GM20431 (cell line): ENCODE measurements around the gene FARP1.

Experiments
- in situ Hi-C: fragments of 300-500 bp; cut with MseI, MboI; formaldehyde crosslinking; loops from one replicate; pipeline ENCODE4 v1.15.0; 2020; ENCODE audit warnings: low sequenced_read_pairs; ENCODE audit not compliant: unreplicated experiment

The FARP1 gene

DNA sequence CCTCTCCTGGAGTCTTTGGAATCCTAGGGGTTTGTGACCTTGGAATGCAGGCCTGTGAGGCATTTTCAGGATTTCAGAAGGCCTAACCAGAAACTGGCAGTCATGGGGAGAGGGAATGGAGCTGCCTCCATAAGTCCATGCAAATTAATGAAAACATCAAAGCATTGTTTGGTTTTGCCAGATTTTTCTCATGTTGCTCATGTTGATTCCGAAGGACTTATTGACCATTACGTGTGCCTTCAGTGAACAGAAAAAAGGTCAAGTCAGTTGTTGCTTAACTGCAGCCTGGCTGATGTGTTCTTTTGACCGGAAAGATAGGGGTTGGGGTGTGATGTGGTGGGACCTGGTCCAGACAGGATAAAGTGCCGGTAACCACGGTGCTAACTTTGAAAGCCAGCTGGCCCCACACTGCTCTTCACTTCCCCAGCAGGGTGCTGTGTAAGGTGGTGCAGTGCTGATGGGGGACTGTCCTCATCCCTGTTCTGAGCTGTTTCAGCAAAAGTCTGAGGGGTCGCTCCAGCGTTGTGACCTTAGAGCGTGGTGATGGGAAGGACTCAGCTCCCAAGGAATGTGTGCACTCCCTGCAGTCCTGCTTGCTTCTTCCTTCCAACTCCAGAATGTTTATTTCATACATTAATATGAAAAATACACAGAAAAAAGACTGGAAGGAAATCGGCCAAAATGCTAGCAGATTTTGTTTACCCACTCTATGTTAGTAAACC is 30.7 kb downstream of the FARP1 start:
- in situ Hi-C loops = no loop called here

GRCh38 chr13:98174307-98174706 is 31.4 kb downstream of the FARP1 start:
- in situ Hi-C loops = no loop called here

GRCh38 chr13:98175043-98175442 is 32.1 kb downstream of the FARP1 start:
- in situ Hi-C loops = no loop called here

- in situ Hi-C loops = no loop called here
Measured at GRCh38 chr13:98175823-98176222, 32.9 kb downstream of the FARP1 start.

DNA sequence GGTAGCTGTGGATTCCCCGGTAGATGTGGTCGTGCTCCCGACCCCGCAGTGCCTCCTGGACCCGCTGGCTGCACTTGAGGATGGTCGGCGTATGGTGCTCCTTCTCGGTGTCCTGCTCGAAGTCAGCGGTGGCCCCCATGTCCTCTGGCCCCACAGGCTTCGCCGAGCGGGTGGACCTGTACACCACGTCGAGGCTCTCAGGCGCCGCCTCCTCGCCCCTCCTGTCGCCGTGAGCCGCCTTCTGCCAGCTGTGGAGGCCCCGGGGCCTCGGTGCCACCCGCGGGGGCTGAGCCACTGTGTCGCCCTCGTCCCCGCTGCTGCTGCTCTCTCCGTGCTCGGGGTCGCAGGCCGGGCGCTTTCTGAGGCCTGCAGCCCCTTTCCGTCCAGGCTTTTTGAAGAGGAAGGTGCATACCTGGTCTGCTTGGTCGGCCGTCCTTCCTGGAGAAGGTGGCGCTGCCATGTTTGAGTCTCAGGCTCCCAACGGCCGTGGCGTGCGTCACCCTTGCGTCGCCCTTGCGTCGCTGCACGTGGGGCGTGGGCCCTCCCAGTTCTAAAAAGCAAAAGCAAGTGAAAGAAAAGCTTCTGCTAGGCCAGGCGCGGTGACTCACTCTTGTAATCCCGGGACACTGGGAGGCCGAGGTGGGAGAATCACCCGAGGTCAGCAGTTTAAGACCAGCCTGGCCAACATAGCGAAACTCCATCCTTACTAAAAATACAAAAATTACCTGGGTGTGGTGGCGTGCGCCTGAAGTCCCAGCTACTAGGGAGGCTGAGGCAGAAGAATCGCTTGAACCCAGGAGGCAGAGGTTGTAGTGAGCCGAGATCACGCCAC is 34.1 kb downstream of the FARP1 start, which contains the start of gene RNF113B:
Gene RNF113B (minus strand): TSS at position 493 of the 832 bp plus-strand sequence. CDS start 33 bp downstream, at position 460.
- in situ Hi-C loops = no loop called here

DNA sequence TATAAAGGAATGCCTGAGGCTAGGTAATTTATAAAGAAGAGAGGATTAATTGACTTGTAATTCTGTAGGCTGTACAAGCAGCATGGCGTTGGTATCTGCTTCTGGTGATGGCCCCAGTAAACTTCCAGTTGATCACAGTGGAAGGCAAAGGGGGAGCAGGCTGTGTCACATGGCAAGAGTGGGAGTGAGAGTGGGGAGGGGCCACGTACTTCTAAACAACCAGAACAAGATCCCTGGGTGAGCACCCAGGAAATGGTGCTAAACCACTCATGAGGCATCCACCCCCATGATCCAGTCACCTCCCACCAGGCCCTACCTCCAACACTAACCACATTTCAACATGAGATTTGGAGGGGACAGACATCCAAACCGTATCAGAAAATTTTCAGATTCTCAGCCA is 37.2 kb downstream of the FARP1 start:
- in situ Hi-C loops = no loop called here

DNA sequence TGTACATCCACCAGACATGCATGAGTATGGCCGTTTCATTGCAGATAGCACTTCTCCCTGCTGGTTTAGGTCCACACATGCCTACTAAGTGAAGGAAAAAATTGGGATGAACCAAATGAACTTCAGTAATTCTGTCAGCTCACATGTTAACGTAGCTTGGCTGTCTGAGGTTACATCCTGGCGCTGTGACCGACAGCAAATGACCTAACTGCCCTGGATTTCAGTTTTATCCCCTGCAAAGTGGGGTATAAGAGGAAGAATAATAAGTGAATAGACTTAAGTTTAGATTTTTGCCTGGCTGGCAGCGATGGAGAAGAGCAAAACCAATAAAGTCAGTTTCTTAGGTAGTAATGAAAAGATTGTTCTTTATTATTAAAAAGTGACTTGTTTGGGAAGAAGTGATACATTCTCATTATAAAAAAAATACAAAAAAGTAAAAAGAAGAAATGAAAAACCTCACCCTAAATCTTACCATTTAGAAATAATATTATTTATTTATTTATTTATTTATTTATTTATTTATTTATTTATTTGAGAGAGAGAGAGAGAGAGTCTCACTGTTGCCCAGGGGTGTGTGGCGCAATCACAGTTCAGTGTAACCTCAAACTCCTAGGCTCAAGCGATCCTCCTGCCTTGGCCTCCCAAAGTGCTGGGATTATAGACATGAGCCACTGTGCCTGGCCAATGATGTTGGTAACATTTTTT is 38.4 kb downstream of the FARP1 start:
- in situ Hi-C loops = no loop called here

- in situ Hi-C loops = no loop called here
Measured at GRCh38 chr13:98182153-98182552, 39.3 kb downstream of the FARP1 start.

GRCh38 chr13:98182589-98182988 is 39.7 kb downstream of the FARP1 start:
- in situ Hi-C loops = no loop called here

- in situ Hi-C loops = no loop called here
Measured at GRCh38 chr13:98184792-98185191, 41.9 kb downstream of the FARP1 start.

GRCh38 chr13:98187155-98187964 is 44.5 kb downstream of the FARP1 start:
- in situ Hi-C loops = no loop called here

DNA sequence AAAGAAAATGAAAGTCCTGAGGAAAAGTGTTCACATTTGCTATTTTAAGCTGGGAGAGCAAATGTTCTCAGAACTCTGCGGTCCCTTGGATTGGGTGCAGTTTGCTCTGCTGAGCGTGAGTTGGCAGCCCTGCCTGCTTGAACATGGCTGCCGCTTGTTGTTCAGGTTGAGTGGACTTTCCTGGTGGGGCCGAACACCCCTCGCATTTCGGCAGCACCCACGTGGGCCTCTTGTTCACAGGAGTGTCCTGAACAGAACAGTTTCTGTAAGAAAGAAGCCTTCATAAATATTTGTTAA is 45.0 kb downstream of the FARP1 start:
- in situ Hi-C loops = no loop called here

DNA sequence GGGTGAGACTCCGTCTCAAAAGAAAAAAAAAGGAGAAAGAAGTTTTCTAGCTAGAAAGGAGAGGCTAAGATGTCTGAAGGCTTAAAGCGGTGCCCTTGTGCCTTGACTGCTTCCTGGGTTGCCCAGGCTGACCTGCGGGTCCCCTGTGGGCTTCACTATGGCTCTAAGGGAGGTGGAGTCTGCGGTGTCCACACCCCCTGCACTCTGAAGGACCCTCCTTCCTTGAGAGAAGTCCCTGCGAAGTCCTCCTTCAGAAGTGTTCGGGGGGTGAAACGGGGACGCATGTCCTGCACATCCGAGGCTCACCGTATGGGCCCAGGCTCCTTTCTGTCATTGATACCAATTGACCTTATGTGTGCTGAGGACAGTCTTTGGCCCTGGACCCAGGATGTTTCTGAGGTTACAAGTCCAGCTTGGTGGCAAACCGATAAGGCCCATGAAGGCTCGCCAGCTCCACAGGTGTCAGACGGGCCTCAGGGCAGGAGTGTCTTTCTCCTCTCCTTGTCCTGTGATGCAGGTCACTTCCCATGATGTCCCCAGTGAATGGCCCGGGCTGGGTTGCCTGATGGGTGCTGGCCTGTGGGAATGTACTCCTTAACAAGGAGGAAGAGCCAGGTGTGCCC is 45.8 kb downstream of the FARP1 start:
- in situ Hi-C loops = no loop called here

DNA sequence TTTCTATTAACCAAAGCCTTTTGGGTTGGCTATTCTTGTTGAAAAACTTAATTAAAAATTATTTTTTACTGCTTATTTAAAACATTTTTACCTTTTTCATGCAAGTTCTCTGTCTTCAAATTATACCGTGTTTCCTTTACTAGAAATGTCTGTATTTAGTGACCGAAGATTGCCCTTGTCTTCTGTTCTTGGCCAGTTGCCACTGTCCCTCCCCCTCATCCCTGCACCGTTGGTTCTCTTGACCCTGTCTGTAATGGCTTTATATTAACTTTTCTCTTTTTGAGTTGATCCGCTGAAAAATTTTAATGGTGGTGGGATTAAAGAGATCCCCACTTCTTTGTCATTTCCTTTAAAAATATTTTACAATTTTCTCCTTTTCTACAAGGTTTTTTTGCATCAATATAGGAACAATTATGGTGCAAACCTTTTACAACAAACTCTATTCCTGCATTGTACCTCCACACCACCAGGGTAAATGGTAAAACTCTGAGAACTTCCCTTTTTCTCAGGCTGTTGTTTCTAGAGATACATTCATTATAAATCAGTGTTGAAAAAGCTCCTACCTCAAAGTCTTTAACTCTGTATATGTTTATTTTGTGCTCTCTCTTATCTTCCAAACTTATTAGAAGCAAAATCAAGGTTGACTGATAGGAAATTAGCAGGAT is 47.1 kb downstream of the FARP1 start:
- in situ Hi-C loops = no loop called here

DNA sequence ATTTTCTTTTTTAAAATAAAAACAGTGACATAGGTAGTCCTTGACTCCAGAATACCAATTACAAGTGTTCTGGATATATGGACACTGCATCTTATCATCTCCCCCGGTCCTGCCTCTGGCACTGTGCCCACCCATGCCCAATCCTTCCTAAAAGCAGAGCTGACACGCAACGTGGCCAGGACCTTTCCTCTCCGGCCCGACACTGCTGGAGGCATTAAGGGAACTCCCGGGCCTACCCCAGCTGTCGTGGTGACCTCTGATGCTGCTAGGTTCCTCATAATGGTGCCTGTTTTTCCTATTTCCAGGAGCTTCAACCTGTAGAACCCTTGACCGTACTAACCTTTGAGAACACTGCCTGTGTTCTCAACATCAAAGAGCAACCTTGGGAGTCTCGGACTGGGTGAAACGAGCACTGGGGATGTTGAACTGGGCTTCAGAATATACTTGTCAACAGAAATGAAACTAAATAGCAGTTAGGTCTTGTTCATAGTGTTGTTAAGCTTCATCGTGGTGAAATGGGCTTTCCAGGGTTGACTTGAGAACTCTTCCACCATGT is 48.1 kb downstream of the FARP1 start:
- in situ Hi-C loops = no loop called here

DNA sequence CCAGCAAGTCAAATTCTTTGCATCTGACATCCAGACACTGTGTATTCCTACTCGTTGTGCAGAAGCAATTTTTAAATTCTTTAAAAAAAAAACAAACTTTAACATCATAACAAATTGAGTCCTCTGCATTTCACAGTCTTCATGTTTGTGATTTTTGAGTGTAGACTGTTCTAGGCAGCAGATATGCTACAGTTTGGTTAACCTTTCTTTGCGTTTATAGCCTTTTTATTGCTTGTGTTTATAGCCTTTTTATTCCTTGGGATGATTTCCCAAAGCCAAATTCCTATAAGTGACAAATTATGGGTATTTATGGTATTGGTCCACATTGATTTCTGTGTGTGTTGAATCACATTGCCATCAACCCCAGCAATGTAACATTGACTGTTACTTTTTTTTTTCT is 49.1 kb downstream of the FARP1 start:
- in situ Hi-C loops = no loop called here

DNA sequence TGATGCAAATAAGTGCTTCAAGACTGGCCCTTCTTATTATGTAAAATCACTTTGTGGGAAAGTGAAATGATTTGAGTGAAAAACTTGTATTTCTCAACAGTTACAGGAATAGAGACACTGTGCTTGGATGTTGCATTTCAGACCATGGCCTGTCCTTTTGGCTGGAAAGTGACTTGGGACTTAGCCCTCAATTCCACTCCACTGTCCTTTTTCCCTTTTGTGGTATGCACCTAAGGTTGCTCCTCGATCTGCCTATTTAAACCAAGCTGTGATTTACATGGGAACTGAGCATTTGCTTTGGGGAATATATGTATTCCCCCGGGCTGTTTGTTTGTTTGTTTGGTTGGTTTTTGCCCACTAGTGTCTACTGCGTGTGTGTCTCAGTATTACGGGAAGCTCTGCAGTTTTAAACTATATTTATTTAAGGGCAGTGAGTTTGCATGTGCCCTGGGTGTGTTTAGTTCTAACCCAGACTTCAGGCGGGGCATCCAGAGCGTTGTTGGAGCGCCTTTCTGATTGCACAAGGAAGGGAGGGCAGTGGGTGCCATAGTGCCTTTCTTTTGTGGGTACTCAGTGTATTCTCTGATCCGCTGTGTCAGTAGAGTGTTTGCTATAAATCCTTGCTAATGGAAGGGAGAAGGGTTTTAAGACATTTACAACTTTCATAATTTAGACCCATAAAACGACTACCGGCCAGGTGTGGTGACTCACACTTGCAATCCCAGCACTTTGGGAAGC is 52.3 kb downstream of the FARP1 start:
- in situ Hi-C loops = no loop called here

GRCh38 chr13:98198683-98199082 is 55.8 kb downstream of the FARP1 start:
- in situ Hi-C loops = no loop called here
